NCI-H1694 treated with DMSO at 0.1 percent for 48 hours (cell line): ENCODE results near the gene OSBPL10.

Experiments used
- DNase-seq: peaks from one replicate; lab custom pipeline; 2025; lab: John Stamatoyannopoulos, UW

OSBPL10 gene

DNA sequence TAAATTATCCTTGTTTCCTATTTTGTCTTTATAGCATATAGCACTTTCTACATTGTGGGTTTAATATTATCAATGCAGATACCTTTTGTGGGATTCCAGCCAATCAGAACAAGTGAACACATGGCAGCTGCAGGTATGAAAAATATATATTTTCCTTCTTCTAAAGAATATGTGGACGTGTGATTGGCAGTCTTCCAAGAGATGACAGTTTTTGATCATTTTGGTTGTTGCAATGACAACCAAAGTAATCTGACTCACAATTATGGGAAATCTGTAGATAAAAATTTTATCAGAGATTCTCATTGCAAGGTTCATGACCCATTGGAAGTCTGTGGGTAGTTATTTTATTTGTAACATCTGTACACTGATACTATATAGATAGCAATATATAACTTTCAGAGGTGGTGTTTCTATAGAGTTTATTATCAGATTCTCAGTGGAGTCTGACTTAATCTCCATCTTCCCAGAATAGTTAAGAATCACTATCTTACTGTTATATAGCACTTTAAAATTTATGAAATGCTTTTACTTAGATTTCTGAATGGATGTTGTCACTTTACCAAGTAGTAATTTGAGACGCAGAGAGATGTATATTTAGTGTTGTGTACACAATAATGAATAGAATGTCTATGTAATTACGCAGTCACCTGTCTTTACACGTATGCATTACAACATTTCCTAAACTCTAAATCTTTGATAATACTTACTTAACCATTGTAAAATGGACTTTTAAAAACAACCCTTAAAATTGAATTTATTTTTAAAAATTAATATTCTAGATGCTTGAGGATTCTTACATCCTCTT, 365.8 kb downstream of the OSBPL10 start:
- no peak for DNase-seq

GRCh38 chr3:31614162-31614921, 366.7 kb downstream of the OSBPL10 start:
- DNase-seq, result no peak

DNA sequence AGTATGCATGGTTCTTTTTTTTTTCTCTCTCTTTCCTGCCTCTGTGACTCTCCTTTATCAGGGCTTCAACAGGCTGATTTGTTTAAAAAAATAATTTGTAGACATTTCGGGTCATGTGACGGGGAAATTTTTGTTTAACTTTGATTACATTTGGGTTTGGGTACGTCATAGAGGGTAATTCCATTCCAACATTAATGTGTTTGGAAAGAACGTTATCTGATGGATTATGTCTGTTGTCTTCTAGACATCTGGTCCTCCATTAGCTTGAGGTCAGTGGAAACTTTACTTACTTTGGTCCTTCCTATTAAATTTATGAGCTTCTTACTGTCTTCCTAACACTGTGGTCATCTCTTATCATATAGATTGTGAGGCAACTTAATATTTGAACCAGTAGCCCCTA, 367.4 kb downstream of the OSBPL10 start:
- no peak for DNase-seq

- DNase-seq, result no peak
Measured at GRCh38 chr3:31613177-31613576, 367.9 kb downstream of the OSBPL10 start.
